ENCODE measurements around the gene TMEM51. TPM values are rescaled to one million over a fixed set of nuclear protein-coding genes. Genes with fewer than 3 reads are reported as not detected.
"Not testable (repeated sequence)": the region's sequence is repeated elsewhere in the genome, so short reads cannot be mapped to it uniquely, and the experiment has no call there.

The TMEM51 gene
- total and polyA plus RNA-seq, 9 of the 15 experiments (the other 6 are each of a cell fraction or from before 2014, with no cell fraction given), result 0.06 to 1.4 (median 0.58) TPM

GRCh38 chr1:15134285-15134684, 19.3 kb upstream of the TMEM51 start:
- Histone ChIP-seq H3K36me3 (ENCODE audit: control insufficient read depth, insufficient read depth, low read length) (no peaks in the 10 kb centered on the region), H3K79me2 (ENCODE audit: control insufficient read depth, insufficient read depth, low read length) (no peaks in the 10 kb centered on the region), H3K4me3 (no peak overlapping the region), H3K4me2 (ENCODE audit: insufficient read depth, low read length) (no peak overlapping the region), H3K27ac (ENCODE audit: extremely low read depth, low read depth, low read length) (no peak overlapping the region), H3K4me1 (replicated peaks in 1 of 2; ENCODE audit: control insufficient read depth in 2 of 2, insufficient read depth in 2 of 2, low read length in 2 of 2) (no peaks in the 10 kb centered on the region), H3K27me3 (ENCODE audit: control insufficient read depth in 2 of 2, insufficient read depth in 2 of 2, low read length in 2 of 2) (peaks cover 13 to 51% of the 10 kb centered on the region in 2 experiments; a peak in 4 of 5 replicates), H4K20me1 (replicated peaks; ENCODE audit: control insufficient read depth, insufficient read depth, low read length) (peaks cover 5% of the 10 kb centered on the region; the same call in 1 of the 2 replicates), H2AFZ (ENCODE audit: low read depth, low read length) (no peak overlapping the region), H3K9me1 (ENCODE audit: control insufficient read depth, insufficient read depth, low read length) (no peaks in the 10 kb centered on the region), H3K9ac (ENCODE audit: insufficient read depth in 1 of 2, low read depth in 2 of 2, low read length in 2 of 2) (no peak overlapping the region), H3K9me3 (replicated peaks; ENCODE audit: control insufficient read depth, insufficient read depth, low read depth, low read length) (no peaks in the 10 kb centered on the region)
- intact Hi-C loops (cut with micrococcal nuclease), result no loop called here
- POLR2A ChIA-PET, result no interaction called here
- DNase-seq (ENCODE audit: extremely low read depth in 1 of 4, low spot score in 3 of 4), result no peak
- TF ChIP-seq PRDM10 (IDR thresholded peaks at IDR 0.05; ENCODE audit: partially characterized antibody) (peak; percentile 31), KLF16 (IDR thresholded peaks at IDR 0.05) (no peak)
- FAIRE-seq, result no peak
- in situ Hi-C loops (cut with MboI), result no loop called here
- WGBS (ENCODE audit: insufficient coverage, low coverage, missing lambda C conversion rate), result 3% methylated on average over 2 of the region's 2 CpGs
- CTCF ChIA-PET (ENCODE audit: low intra/inter-chr PET ratio), result no interaction called here
- ATAC-seq, result no peak
- BruUV-seq (replicated peaks), result no TSS peak

GRCh38 chr1:15135604-15136003, 17.9 kb upstream of the TMEM51 start:
- ATAC-seq; FAIRE-seq; BruUV-seq (replicated peaks); H3K36me3 ChIP-seq (ENCODE audit: control insufficient read depth, insufficient read depth, low read length); in situ Hi-C loops (cut with MboI); H3K4me2 ChIP-seq (ENCODE audit: insufficient read depth, low read length); H3K79me2 ChIP-seq (ENCODE audit: control insufficient read depth, insufficient read depth, low read length); POLR2A ChIA-PET; CTCF ChIA-PET (ENCODE audit: low intra/inter-chr PET ratio); H2AFZ ChIP-seq (ENCODE audit: low read depth, low read length); H3K9me1 ChIP-seq (ENCODE audit: control insufficient read depth, insufficient read depth, low read length); H3K27ac ChIP-seq (ENCODE audit: extremely low read depth, low read depth, low read length); H3K9me3 ChIP-seq (replicated peaks; ENCODE audit: control insufficient read depth, insufficient read depth, low read depth, low read length); H3K4me1 ChIP-seq (replicated peaks in 1 of 2; ENCODE audit: control insufficient read depth in 2 of 2, insufficient read depth in 2 of 2, low read length in 2 of 2); DNase-seq (ENCODE audit: extremely low read depth in 1 of 4, low spot score in 3 of 4); H3K4me3 ChIP-seq; H4K20me1 ChIP-seq (replicated peaks; ENCODE audit: control insufficient read depth, insufficient read depth, low read length); H3K9ac ChIP-seq (ENCODE audit: insufficient read depth in 1 of 2, low read depth in 2 of 2, low read length in 2 of 2); intact Hi-C loops (cut with micrococcal nuclease): not testable (repeated sequence)
- whole genome bisulfite sequencing (ENCODE audit: insufficient coverage, low coverage, missing lambda C conversion rate), result 0% methylated on average over 8 of the region's 10 CpGs
- H3K27me3 ChIP-seq (ENCODE audit: control insufficient read depth in 2 of 2, insufficient read depth in 2 of 2, low read length in 2 of 2), result peaks cover 23 to 61% of the 10 kb centered on the region in 2 experiments
